Fibroblast of lung (primary cell): ENCODE measurements around the gene GET4. TPM values are rescaled to one million over a fixed set of nuclear protein-coding genes. Genes with fewer than 3 reads are reported as not detected.

Experiments used
- DNase-seq, 2 donors: peaks; one replicate each; pipeline versions ENCODE4 v3.0.0 to v3.0.0-alpha.2; 2010; ENCODE audit warnings: low read depth in 2 of 2
- H2AFZ ChIP-seq: 2 replicates; pipeline ENCODE4 v1.5.1; 2012; ENCODE audit warnings: low read length, control low read depth, inconsistent platforms
- H3K27ac ChIP-seq: 2 replicates; pipeline ENCODE4 v1.5.1; 2011; ENCODE audit warnings: low read length, control low read depth; ENCODE audit not compliant: insufficient read depth
- H3K27me3 ChIP-seq: 2 replicates; pipeline ENCODE4 v1.5.1; 2011; ENCODE audit warnings: mild to moderate bottlenecking, low read length; ENCODE audit not compliant: control insufficient read depth, insufficient read depth
- H3K36me3 ChIP-seq: 2 replicates; pipeline ENCODE4 v1.5.1; 2011; ENCODE audit warnings: low read length; ENCODE audit not compliant: control insufficient read depth, insufficient read depth
- H3K4me1 ChIP-seq: 2 replicates; pipeline ENCODE4 v1.5.1; 2011; ENCODE audit warnings: low read length; ENCODE audit not compliant: control insufficient read depth, insufficient read depth; ENCODE audit errors: extremely low read depth
- H3K4me2 ChIP-seq: 2 replicates; pipeline ENCODE4 v1.5.1; 2011; ENCODE audit warnings: low read length, control low read depth; ENCODE audit not compliant: insufficient read depth; ENCODE audit errors: extremely low read depth
- H3K4me3 ChIP-seq, 4 experiments: fragments of 200-600 bp in 1 of 4; sonication (generic) in 1 of 4; replicated peaks in 1 of 4; 2 replicates each; pipeline ENCODE4 v1.5.1; 2011 to 2016; ENCODE audit warnings: low read length in 4 of 4, low read depth in 3 of 4, mild to moderate bottlenecking in 3 of 4, control low read depth in 2 of 4, inconsistent platforms in 1 of 4, mixed read lengths in 1 of 4; ENCODE audit not compliant: insufficient read depth in 1 of 4; ENCODE audit errors: control extremely low read depth in 1 of 4
- H3K79me2 ChIP-seq: 2 replicates; pipeline ENCODE4 v1.5.1; 2012; ENCODE audit warnings: mild to moderate bottlenecking, low read length, inconsistent platforms; ENCODE audit not compliant: control insufficient read depth, insufficient read depth
- H3K9ac ChIP-seq: 2 replicates; pipeline ENCODE4 v1.5.1; 2011; ENCODE audit warnings: mild to moderate bottlenecking, low read length, control low read depth; ENCODE audit not compliant: insufficient read depth
- H3K9me3 ChIP-seq: 2 replicates; pipeline ENCODE4 v1.5.1; 2012; ENCODE audit warnings: low read depth, low read length; ENCODE audit not compliant: control insufficient read depth, insufficient read depth
- H4K20me1 ChIP-seq: 2 replicates; pipeline ENCODE4 v1.5.1; 2011; ENCODE audit warnings: low read length; ENCODE audit not compliant: control insufficient read depth, insufficient read depth; ENCODE audit errors: extremely low read depth
- EZH2 ChIP-seq: IDR thresholded peaks from 2 replicates; pipeline ENCODE4 v1.5.1; 2012; ENCODE audit warnings: low read length, control low read depth, mild to moderate bottlenecking; ENCODE audit errors: missing control alignments
- polyA plus RNA-seq, 2 donors: library from polyadenylated mRNA; depleted of rRNA in 1 of 2; stranded (reverse) in 1 of 2; unstranded in 1 of 2; fragments of >200 nt; gene quantifications; 2 replicates each; pipeline ENCODE4 v1.2.1, GENCODE V29; 2011 to 2012; ENCODE audit warnings: missing spikeins in 1 of 2
- total RNA-seq: library from RNA; depleted of rRNA; stranded (reverse); fragments of >200 nt; gene quantifications from 2 replicates; pipeline ENCODE4 v1.2.1, GENCODE V29; 2014
- TF ChIP-seq, protein P1 (sequence below), 2 donors: IDR thresholded peaks in 1 of 2; conservative IDR thresholded peaks in 1 of 2; 1 replicate in 1 of 2; 2 replicates in 1 of 2; pipeline ENCODE4 v1.5.1; 2011 to 2012; ENCODE audit warnings: low read length in 2 of 2, control low read depth in 1 of 2, inconsistent platforms in 1 of 2, low read depth in 1 of 2, mild to moderate bottlenecking in 1 of 2

The GET4 gene
- total and polyA plus RNA-seq, 2 donors (not counting 1 experiment from before 2014, with no cell fraction given): 13.4 to 23.1 TPM

GRCh38 chr7:888081-889024 lies 12.0 kb downstream of the GET4 start:
- Histone ChIP-seq H3K27ac (no peak overlapping the region), H3K4me3 (no peak overlapping the region), H3K9me3 (no peaks in the 10 kb centered on the region), H4K20me1 (no peaks in the 10 kb centered on the region), H3K27me3 (no peaks in the 10 kb centered on the region), H3K4me2 (no peak overlapping the region), H3K79me2 (peaks cover 31% of the 10 kb centered on the region), H3K4me1 (no peaks in the 10 kb centered on the region), H3K9ac (no peak overlapping the region), H2AFZ (no peak overlapping the region), H3K36me3 (peaks cover 27% of the 10 kb centered on the region)
- no peak for TF ChIP-seq EZH2
- TF ChIP-seq, protein P1, sequence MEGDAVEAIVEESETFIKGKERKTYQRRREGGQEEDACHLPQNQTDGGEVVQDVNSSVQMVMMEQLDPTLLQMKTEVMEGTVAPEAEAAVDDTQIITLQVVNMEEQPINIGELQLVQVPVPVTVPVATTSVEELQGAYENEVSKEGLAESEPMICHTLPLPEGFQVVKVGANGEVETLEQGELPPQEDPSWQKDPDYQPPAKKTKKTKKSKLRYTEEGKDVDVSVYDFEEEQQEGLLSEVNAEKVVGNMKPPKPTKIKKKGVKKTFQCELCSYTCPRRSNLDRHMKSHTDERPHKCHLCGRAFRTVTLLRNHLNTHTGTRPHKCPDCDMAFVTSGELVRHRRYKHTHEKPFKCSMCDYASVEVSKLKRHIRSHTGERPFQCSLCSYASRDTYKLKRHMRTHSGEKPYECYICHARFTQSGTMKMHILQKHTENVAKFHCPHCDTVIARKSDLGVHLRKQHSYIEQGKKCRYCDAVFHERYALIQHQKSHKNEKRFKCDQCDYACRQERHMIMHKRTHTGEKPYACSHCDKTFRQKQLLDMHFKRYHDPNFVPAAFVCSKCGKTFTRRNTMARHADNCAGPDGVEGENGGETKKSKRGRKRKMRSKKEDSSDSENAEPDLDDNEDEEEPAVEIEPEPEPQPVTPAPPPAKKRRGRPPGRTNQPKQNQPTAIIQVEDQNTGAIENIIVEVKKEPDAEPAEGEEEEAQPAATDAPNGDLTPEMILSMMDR (conservative IDR thresholded peaks at IDR 0.05 in 1 of 2, IDR thresholded peaks at IDR 0.05 in 1 of 2; ENCODE audit: low read depth in 1 of 2, low read length in 2 of 2): no peak
- no peak for DNase-seq

GRCh38 chr7:889025-889390 lies 12.7 kb downstream of the GET4 start:
- no peaks in the 10 kb centered on the region for H4K20me1 ChIP-seq

GRCh38 chr7:889391-889790 lies 13.0 kb downstream of the GET4 start:
- no peak overlapping the region for H3K4me3 ChIP-seq
- H3K79me2 ChIP-seq: peaks cover 21% of the 10 kb centered on the region
- H3K9ac ChIP-seq: no peak overlapping the region
- no peak for TF ChIP-seq EZH2
- TF ChIP-seq, protein P1 (conservative IDR thresholded peaks at IDR 0.05 in 1 of 2, IDR thresholded peaks at IDR 0.05 in 1 of 2; ENCODE audit: low read depth in 1 of 2, low read length in 2 of 2): no peak
- no peaks in the 10 kb centered on the region for H4K20me1 ChIP-seq
- H2AFZ ChIP-seq: no peak overlapping the region
- peaks cover 31% of the 10 kb centered on the region for H3K36me3 ChIP-seq
- no peaks in the 10 kb centered on the region for H3K4me1 ChIP-seq
- no peaks in the 10 kb centered on the region for H3K9me3 ChIP-seq
- H3K4me2 ChIP-seq: no peak overlapping the region
- no peak overlapping the region for H3K27ac ChIP-seq
- H3K27me3 ChIP-seq: no peaks in the 10 kb centered on the region
- no peak for DNase-seq

More at GRCh38 chr7:889025-889390, 12.7 kb downstream of the GET4 start:
- Histone ChIP-seq H3K79me2 (peaks cover 25% of the 10 kb centered on the region), H3K27me3 (no peaks in the 10 kb centered on the region), H3K9me3 (no peaks in the 10 kb centered on the region), H3K4me3 (no peak overlapping the region), H3K36me3 (peaks cover 31% of the 10 kb centered on the region), H3K27ac (no peak overlapping the region), H3K9ac (no peak overlapping the region), H3K4me1 (no peaks in the 10 kb centered on the region), H3K4me2 (no peak overlapping the region), H2AFZ (no peak overlapping the region)
- TF ChIP-seq, protein P1 (conservative IDR thresholded peaks at IDR 0.05 in 1 of 2, IDR thresholded peaks at IDR 0.05 in 1 of 2; ENCODE audit: low read depth in 1 of 2, low read length in 2 of 2): no peak
- TF ChIP-seq EZH2: no peak
- DNase-seq: no peak
